LNCaP clone FGC (cell line): ENCODE data around the gene EFHC1.

Source experiments
- DNase-seq: peaks from one replicate; pipeline ENCODE4 v3.0.0-alpha.2; 2011; ENCODE audit warnings: low read depth
- H3K4me3 ChIP-seq: 2 replicates; pipeline ENCODE4 v1.5.1; 2011; ENCODE audit warnings: mild to moderate bottlenecking, low read depth, low read length, control low read depth
- CTCF ChIP-seq: IDR thresholded peaks from 2 replicates; pipeline ENCODE4 v1.5.1; 2012; ENCODE audit warnings: mild to moderate bottlenecking; ENCODE audit not compliant: control insufficient read depth, insufficient read depth; ENCODE audit errors: extremely low read depth

The EFHC1 gene

GRCh38 chr6:52417675-52418111 is 2.4 kb upstream of the EFHC1 start:
- no peak for TF ChIP-seq CTCF

GRCh38 chr6:52418606-52419005 is 1.5 kb upstream of the EFHC1 start:
- DNase-seq = no peak
- no peak for TF ChIP-seq CTCF

More at GRCh38 chr6:52417675-52418111, 2.4 kb upstream of the EFHC1 start:
- no peak for DNase-seq
- H3K4me3 ChIP-seq = no peak overlapping the region

GRCh38 chr6:52420668-52421358 is 671 bp downstream of the EFHC1 start:
- no peak for DNase-seq

More at GRCh38 chr6:52418606-52419005, 1.5 kb upstream of the EFHC1 start:
- H3K4me3 ChIP-seq = no peak overlapping the region

GRCh38 chr6:52422156-52422555 is 2.0 kb downstream of the EFHC1 start:
- no peak for TF ChIP-seq CTCF
- DNase-seq = no peak
- H3K4me3 ChIP-seq = no peak overlapping the region

More at GRCh38 chr6:52420668-52421358, 671 bp downstream of the EFHC1 start:
- TF ChIP-seq CTCF = no peak
- H3K4me3 ChIP-seq = peak overlapping the region; percentile 79

- no peak for DNase-seq
- TF ChIP-seq CTCF = no peak
- no peak overlapping the region for H3K4me3 ChIP-seq
Observed at GRCh38 chr6:52423448-52423847, 3.3 kb downstream of the EFHC1 start.

- TF ChIP-seq CTCF = no peak
- H3K4me3 ChIP-seq = no peak overlapping the region
- DNase-seq = no peak
Observed at GRCh38 chr6:52423971-52424381, 3.8 kb downstream of the EFHC1 start.

- DNase-seq = no peak
- no peak overlapping the region for H3K4me3 ChIP-seq
- TF ChIP-seq CTCF = no peak
Observed at GRCh38 chr6:52424513-52424912, 4.4 kb downstream of the EFHC1 start.
